ENCODE data around the gene CACNA1E. TPM values are rescaled to one million over a fixed set of nuclear protein-coding genes. Genes with fewer than 3 reads are reported as not detected.

Gene CACNA1E
- total and polyA plus RNA-seq, 2 of the 4 experiments (the other 2 are of a cell fraction) = not detected

DNA sequence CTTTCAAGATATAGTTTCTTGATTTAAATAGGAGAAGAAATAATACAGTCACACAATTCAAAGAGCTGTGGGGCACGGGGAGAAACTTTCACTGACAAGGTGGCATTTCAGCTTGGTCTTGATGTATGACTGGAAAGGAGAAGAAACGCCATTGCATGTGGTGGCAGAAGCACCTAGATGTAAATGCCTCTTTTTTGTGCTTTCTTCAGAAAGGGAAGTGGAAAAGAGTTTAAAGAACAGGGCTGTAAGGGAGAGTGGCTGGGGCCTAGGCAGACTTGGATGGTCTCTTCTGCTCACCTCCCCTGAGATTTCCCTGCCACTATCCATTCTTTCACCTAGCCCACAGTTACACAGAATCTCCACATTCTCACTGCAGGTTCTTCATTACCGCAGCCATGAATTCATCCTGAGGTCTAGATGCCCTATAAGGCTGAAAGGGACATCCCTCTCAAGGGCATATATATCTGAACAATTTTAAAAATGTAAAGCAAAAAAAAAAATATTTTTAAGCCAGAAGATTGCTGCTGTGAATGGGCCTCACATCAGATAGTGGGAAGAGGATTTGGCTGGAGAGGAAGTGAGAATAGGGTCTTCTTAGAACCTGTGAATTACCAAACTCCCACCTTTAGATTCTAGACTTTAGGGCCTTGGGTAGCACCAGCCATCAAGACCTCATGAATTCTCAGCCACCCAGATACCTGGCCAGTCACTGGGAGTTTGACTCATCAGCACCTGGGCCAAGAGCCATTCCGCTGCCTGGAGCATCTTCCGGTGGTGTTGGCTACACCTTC, 23.4 kb downstream of the CACNA1E start:
- H3K4me3 ChIP-seq (ENCODE audit: insufficient read depth, low read depth, low read length) = no peak overlapping the region
- H3K9me3 ChIP-seq (ENCODE audit: control insufficient read depth, insufficient read depth, low read length) = no peaks in the 10 kb centered on the region
- intact Hi-C loops (cut with micrococcal nuclease) = no loop called here
- CTCF ChIA-PET = no interaction called here
- no peak overlapping the region for H2BK5ac ChIP-seq (ENCODE audit: low read depth, low read length, poor library complexity, severe bottlenecking)
- no peak overlapping the region for H3K23ac ChIP-seq (ENCODE audit: low read depth, low read length)
- POLR2A ChIA-PET (ENCODE audit: unreplicated experiment) = no interaction called here
- TF ChIP-seq, protein P1, sequence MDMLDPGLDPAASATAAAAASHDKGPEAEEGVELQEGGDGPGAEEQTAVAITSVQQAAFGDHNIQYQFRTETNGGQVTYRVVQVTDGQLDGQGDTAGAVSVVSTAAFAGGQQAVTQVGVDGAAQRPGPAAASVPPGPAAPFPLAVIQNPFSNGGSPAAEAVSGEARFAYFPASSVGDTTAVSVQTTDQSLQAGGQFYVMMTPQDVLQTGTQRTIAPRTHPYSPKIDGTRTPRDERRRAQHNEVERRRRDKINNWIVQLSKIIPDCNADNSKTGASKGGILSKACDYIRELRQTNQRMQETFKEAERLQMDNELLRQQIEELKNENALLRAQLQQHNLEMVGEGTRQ (IDR thresholded peaks at IDR 0.05; ENCODE audit: low read depth, low read length) = no peak
- TF ChIP-seq SMC3 (IDR thresholded peaks at IDR 0.05; ENCODE audit: low read depth, low read length) = no peak
- TF ChIP-seq, protein P2, sequence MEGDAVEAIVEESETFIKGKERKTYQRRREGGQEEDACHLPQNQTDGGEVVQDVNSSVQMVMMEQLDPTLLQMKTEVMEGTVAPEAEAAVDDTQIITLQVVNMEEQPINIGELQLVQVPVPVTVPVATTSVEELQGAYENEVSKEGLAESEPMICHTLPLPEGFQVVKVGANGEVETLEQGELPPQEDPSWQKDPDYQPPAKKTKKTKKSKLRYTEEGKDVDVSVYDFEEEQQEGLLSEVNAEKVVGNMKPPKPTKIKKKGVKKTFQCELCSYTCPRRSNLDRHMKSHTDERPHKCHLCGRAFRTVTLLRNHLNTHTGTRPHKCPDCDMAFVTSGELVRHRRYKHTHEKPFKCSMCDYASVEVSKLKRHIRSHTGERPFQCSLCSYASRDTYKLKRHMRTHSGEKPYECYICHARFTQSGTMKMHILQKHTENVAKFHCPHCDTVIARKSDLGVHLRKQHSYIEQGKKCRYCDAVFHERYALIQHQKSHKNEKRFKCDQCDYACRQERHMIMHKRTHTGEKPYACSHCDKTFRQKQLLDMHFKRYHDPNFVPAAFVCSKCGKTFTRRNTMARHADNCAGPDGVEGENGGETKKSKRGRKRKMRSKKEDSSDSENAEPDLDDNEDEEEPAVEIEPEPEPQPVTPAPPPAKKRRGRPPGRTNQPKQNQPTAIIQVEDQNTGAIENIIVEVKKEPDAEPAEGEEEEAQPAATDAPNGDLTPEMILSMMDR (conservative IDR thresholded peaks at IDR 0.05; ENCODE audit: low read depth, low read length) = no peak
- H4K5ac ChIP-seq (ENCODE audit: low read depth, low read length) = no peak overlapping the region
- no peak overlapping the region for H3K14ac ChIP-seq (replicated peaks; ENCODE audit: low read depth, low read length)
- no peak overlapping the region for H4K91ac ChIP-seq (ENCODE audit: insufficient read depth, low read depth, low read length)
- no peaks in the 10 kb centered on the region for H3K4me1 ChIP-seq (ENCODE audit: control insufficient read depth, insufficient read depth, low read length)
- BruUV-seq (replicated peaks) = no TSS peak
- no peaks in the 10 kb centered on the region for H3K9me1 ChIP-seq (ENCODE audit: insufficient read depth, low read length)
- no peak overlapping the region for H3K4ac ChIP-seq (ENCODE audit: low read depth, low read length)
- H3K9ac ChIP-seq (ENCODE audit: low read depth, low read length) = no peak overlapping the region
- no peaks in the 10 kb centered on the region for H3K36me3 ChIP-seq (ENCODE audit: control insufficient read depth, insufficient read depth, low read length)
- no peak overlapping the region for H2BK20ac ChIP-seq (ENCODE audit: low read depth, low read length)
- no peak overlapping the region for H2BK15ac ChIP-seq (ENCODE audit: low read depth, low read length)
- dilution Hi-C loops (cut with HindIII; ENCODE audit: low sequenced_read_pairs, unreplicated experiment) = no loop called here
- H4K8ac ChIP-seq (ENCODE audit: low read depth in 2 of 2, low read length in 2 of 2) = no peak overlapping the region
- no peak overlapping the region for H3K18ac ChIP-seq (ENCODE audit: low read depth, low read length)
- WGBS, 2 experiments (ENCODE audit: extremely low coverage in 2 of 2, insufficient read length in 1 of 2) = 0% methylated on average over 1 of the region's 5 CpGs; no CpG with 5 or more reads in 1 of the 2 experiments
- in situ Hi-C loops (cut with MboI; ENCODE audit: low sequenced_read_pairs) = no loop called here
- no peak overlapping the region for H3K4me2 ChIP-seq (ENCODE audit: low read depth, low read length)
- no peak overlapping the region for H3K56ac ChIP-seq (ENCODE audit: extremely low read depth, insufficient read depth, low read length)
- DNase-seq = no peak
- H3K79me1 ChIP-seq (ENCODE audit: low read depth in 1 of 2, low read length in 2 of 2) = no peaks in the 10 kb centered on the region
- no peak overlapping the region for H2AFZ ChIP-seq (replicated peaks; ENCODE audit: low read length, poor library complexity)
- no peaks in the 10 kb centered on the region for H4K20me1 ChIP-seq (ENCODE audit: insufficient read depth, low read length)
- H3K27me3 ChIP-seq (ENCODE audit: control insufficient read depth, insufficient read depth, low read length) = no peaks in the 10 kb centered on the region
- ATAC-seq (ENCODE audit: low read depth) = no peak
- no peak overlapping the region for H2BK120ac ChIP-seq (ENCODE audit: low read depth, low read length)
- no peak overlapping the region for H3K27ac ChIP-seq (ENCODE audit: insufficient read depth, low read length)
- H2AK5ac ChIP-seq (ENCODE audit: low read depth, low read length) = no peak overlapping the region
- no peak overlapping the region for H2AK9ac ChIP-seq (replicated peaks; ENCODE audit: low read depth, low read length, poor library complexity)

All from IMR-90 (cell line).